ENCODE results near the gene LIN28B. TPM values are rescaled to one million over a fixed set of nuclear protein-coding genes. Genes with fewer than 3 reads are reported as not detected.
A peak's percentile ranks its signal among the peaks of the same experiment; 100 is the strongest.

LIN28B gene
- total RNA-seq (not detected), polyA plus RNA-seq (not detected)

- no peak within 1 kb of the TSS for H3K4me3 ChIP-seq
- H3K27ac ChIP-seq = no peak within 1 kb of the TSS
- H3K27me3 ChIP-seq = peaks cover 35 to 86% (median 76%) of the 10 kb centered on the region in 3 donors
- H3K4me1 ChIP-seq = peaks cover 0 to 4% (median 0%) of the 10 kb centered on the region in 4 donors
- H3K36me3 ChIP-seq = no peaks in the 10 kb centered on the region
- no peaks in the 10 kb centered on the region for H3K9me3 ChIP-seq
- no peak for DNase-seq
- TF ChIP-seq EP300 (IDR thresholded peaks at IDR 0.05) (no peak), POLR2AphosphoS5 (IDR thresholded peaks at IDR 0.05) (peak in 1 of 4 donors; percentile 20)
- 7 to 9% methylated on average over 15 of the region's 15 CpGs for WGBS, 2 donors
- intact Hi-C loops (cut with DNase I) = no loop called here
Measured at GRCh38 chr6:104956731-104957294, at the start of gene LIN28B. LIN28B (plus strand) TSS chr6:104957107; CDS start chr6:104957251, 144 bp downstream.

- Histone ChIP-seq H3K4me3 (no peak overlapping the region), H3K27ac (no peak overlapping the region), H3K27me3 (no peaks in the 10 kb centered on the region), H3K9me3 (peaks cover 0 to 4% (median 0%) of the 10 kb centered on the region in 4 donors), H3K36me3 (no peaks in the 10 kb centered on the region), H3K4me1 (no peaks in the 10 kb centered on the region)
- DNase-seq = no peak
- 78 to 86% methylated on average over 6 of the region's 6 CpGs for WGBS, 2 donors
- TF ChIP-seq POLR2A (IDR thresholded peaks at IDR 0.05) (no peak), POLR2AphosphoS5 (IDR thresholded peaks at IDR 0.05) (no peak), EP300 (IDR thresholded peaks at IDR 0.05) (no peak), CTCF (IDR thresholded peaks at IDR 0.05) (no peak)
- intact Hi-C loops (cut with DNase I) = no loop called here
Measured at GRCh38 chr6:104908031-104908887, 48.6 kb upstream of the LIN28B start.

GRCh38 chr6:104908888-104909525 lies 47.9 kb upstream of the LIN28B start:
- TF ChIP-seq CTCF (IDR thresholded peaks at IDR 0.05) = no peak
- no peak for TF ChIP-seq EP300 (IDR thresholded peaks at IDR 0.05)
- TF ChIP-seq POLR2AphosphoS5 (IDR thresholded peaks at IDR 0.05) = no peak
- intact Hi-C loops (cut with DNase I) = no loop called here
- WGBS, 2 donors = 59 to 85% methylated on average over 2 of the region's 2 CpGs
- H3K4me3 ChIP-seq = no peak overlapping the region
- no peak overlapping the region for H3K27ac ChIP-seq
- DNase-seq = no peak
- H3K36me3 ChIP-seq = no peaks in the 10 kb centered on the region
- peaks cover 0 to 4% (median 0%) of the 10 kb centered on the region in 4 donors for H3K9me3 ChIP-seq
- H3K4me1 ChIP-seq = no peaks in the 10 kb centered on the region
- H3K27me3 ChIP-seq = no peaks in the 10 kb centered on the region

- no peak overlapping the region for H3K27ac ChIP-seq
- no peaks in the 10 kb centered on the region for H3K9me3 ChIP-seq
- peaks cover 0 to 5% (median 0%) of the 10 kb centered on the region in 3 donors for H3K27me3 ChIP-seq
- no peak for TF ChIP-seq CTCF (IDR thresholded peaks at IDR 0.05)
- no peaks in the 10 kb centered on the region for H3K36me3 ChIP-seq
- intact Hi-C loops (cut with DNase I) = no loop called here
- no peak for DNase-seq
- 44 to 75% methylated on average over 1 of the region's 1 CpG for WGBS, 2 donors
- H3K4me3 ChIP-seq = no peak overlapping the region
- H3K4me1 ChIP-seq = no peaks in the 10 kb centered on the region
Measured at GRCh38 chr6:104921896-104922295, 35.0 kb upstream of the LIN28B start.

- H3K27me3 ChIP-seq = peaks cover 0 to 5% (median 0%) of the 10 kb centered on the region in 3 donors
- no peak overlapping the region for H3K4me3 ChIP-seq
- H3K4me1 ChIP-seq = no peaks in the 10 kb centered on the region
- H3K9me3 ChIP-seq = no peaks in the 10 kb centered on the region
- H3K36me3 ChIP-seq = no peaks in the 10 kb centered on the region
- intact Hi-C loops (cut with DNase I) = no loop called here
- no peak for DNase-seq
- TF ChIP-seq POLR2AphosphoS5 (IDR thresholded peaks at IDR 0.05) (no peak), CTCF (IDR thresholded peaks at IDR 0.05) (no peak), EP300 (IDR thresholded peaks at IDR 0.05) (no peak), POLR2A (IDR thresholded peaks at IDR 0.05) (no peak)
- 71 to 82% methylated on average over 3 of the region's 3 CpGs for WGBS, 2 donors
- no peak overlapping the region for H3K27ac ChIP-seq
Measured at GRCh38 chr6:104928141-104928540, 28.8 kb upstream of the LIN28B start.
